ENCODE results near the gene PLXNB3.

- TF ChIP-seq ZNF776 (tag by site-specific recombination; IDR thresholded peaks at IDR 0.05; ENCODE audit: borderline replicate concordance) (no peak), SCRT1 (tag by site-specific recombination; IDR thresholded peaks at IDR 0.05; ENCODE audit: borderline replicate concordance) (no peak), YY1 (tag by site-specific recombination; IDR thresholded peaks at IDR 0.05) (no peak), ZNF549 (tag by site-specific recombination; IDR thresholded peaks at IDR 0.05) (no peak), TCF7L2 (IDR thresholded peaks at IDR 0.05; ENCODE audit: borderline replicate concordance, low read depth, low read length) (no peak), ZNF133 (tag by site-specific recombination; IDR thresholded peaks at IDR 0.05) (no peak), ZNF138 (tag by site-specific recombination; IDR thresholded peaks at IDR 0.05; ENCODE audit: borderline replicate concordance) (no peak)
Observed at GRCh38 chrX:153799326-153799725, 35.3 kb downstream of the PLXNB3 start.
